ENCODE measurements around the gene MTRF1.

GRCh38 chr13:41307884-41308640 lies 44.7 kb upstream of the MTRF1 start:
- TF ChIP-seq POLR2A (IDR thresholded peaks at IDR 0.05; ENCODE audit: low read depth, low read length): no peak
- no peak for TF ChIP-seq SPI1 (IDR thresholded peaks at IDR 0.05; ENCODE audit: low read depth, low read length)
- no peak for TF ChIP-seq TAF1 (IDR thresholded peaks at IDR 0.05; ENCODE audit: low read depth, low read length)
- TF ChIP-seq POLR2AphosphoS5 (IDR thresholded peaks at IDR 0.05; ENCODE audit: low read depth, low read length): no peak
- TF ChIP-seq PAX5 (IDR thresholded peaks at IDR 0.05; ENCODE audit: insufficient read depth, low read length, severe bottlenecking): no peak
- TF ChIP-seq POU2F2 (IDR thresholded peaks at IDR 0.05; ENCODE audit: low read depth, low read length): no peak
